NCI-H1694 (cell line): ENCODE data around the gene PLEKHA7.
"Not testable (repeated sequence)": the region's sequence is repeated elsewhere in the genome, so short reads cannot be mapped to it uniquely, and the experiment has no call there.

Experiments used
- DNase-seq: peaks from one replicate; lab custom pipeline; 2025; lab: John Stamatoyannopoulos, UW

The PLEKHA7 gene

GRCh38 chr11:17010851-17011420 lies 3.3 kb downstream of the PLEKHA7 start:
- no peak for DNase-seq

DNA sequence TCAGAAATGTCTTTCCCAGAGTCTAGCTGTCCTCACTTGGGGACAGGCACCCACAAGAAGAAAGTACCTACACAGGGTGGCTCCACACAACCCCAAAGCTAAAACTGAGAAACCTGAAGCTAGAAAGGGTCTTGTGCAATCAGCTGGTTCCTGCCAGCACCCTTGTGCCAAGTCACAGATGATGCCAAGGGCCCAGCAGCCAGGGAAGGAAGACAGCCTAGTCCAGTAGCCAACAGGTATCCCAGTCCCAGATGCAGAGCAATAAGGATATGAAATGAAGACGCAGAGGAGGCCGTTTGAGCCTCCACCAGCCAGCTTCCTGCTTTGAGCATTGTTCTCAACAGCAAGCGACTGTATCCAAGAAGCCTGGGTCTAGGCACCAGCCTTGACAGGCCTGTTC lies 6.1 kb downstream of the PLEKHA7 start:
- no peak for DNase-seq

DNA sequence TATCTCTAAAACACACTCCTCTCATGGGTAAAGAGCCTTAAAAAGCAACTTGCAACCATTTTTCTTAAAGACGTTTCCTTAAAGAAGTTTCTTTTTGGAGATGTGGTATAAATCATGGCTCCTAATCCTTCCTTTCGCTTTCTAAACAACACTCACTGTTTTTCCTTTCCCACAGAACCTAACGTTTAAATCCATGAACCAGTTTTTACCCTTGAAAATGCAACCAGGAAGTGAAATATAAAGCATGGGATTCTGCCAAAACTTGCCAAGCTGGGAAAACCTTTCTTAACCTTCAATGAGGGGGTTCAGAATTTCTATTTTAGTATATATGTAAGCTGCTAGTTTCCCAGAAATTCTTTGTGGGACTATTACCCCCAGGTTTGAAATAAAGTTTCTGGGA lies 8.6 kb downstream of the PLEKHA7 start:
- DNase-seq, result no peak

GRCh38 chr11:17004486-17005148 lies 9.6 kb downstream of the PLEKHA7 start:
- DNase-seq, result no peak

- no peak for DNase-seq
Measured at GRCh38 chr11:17003426-17003825, 10.8 kb downstream of the PLEKHA7 start.

GRCh38 chr11:17002543-17002942 lies 11.7 kb downstream of the PLEKHA7 start:
- DNase-seq, result no peak

DNA sequence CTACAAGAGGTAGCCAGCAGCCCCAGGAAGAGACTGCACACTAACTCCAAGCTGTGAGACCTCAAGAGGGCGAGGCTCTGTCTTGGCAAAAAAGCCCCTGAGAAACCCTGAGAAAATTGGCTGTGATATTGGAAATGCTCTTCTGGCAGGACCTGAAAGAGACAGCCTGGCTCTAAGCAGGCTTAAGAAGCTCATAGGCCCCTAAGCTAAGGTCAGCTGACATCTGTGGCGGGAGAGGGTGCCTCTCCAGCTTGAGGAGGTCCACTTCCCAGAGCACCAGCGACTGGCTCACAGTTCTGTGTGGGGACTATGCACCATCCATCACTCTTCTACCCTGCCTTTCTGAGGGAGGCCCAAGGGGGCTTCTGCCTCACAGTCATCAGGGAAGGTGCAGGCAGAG lies 12.4 kb downstream of the PLEKHA7 start:
- DNase-seq, result no peak

GRCh38 chr11:17000987-17001386 lies 13.2 kb downstream of the PLEKHA7 start:
- no peak for DNase-seq

DNA sequence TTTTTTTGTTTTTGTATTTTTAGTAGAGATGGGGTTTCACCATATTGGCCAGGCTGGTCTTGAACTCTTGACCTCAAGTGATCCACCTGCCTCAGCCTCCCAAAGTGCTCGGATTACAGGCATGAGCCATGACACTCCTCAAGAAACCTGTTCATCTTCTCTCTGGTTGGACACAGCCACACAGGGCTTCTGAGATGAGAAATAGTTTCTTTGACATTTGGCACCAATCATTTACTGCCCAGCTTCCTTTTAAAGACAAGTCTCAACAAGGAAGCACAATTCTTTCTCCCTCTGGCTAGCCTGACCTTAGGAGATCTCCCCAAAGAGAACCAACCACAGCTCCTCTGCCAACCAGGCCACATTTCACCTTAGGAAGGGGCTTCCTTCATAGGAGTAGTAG lies 14.0 kb downstream of the PLEKHA7 start:
- DNase-seq, result not testable (repeated sequence)

GRCh38 chr11:16999116-16999515 lies 15.1 kb downstream of the PLEKHA7 start:
- DNase-seq, result no peak

- DNase-seq, result no peak
Measured at GRCh38 chr11:16997624-16998023, 16.6 kb downstream of the PLEKHA7 start.

DNA sequence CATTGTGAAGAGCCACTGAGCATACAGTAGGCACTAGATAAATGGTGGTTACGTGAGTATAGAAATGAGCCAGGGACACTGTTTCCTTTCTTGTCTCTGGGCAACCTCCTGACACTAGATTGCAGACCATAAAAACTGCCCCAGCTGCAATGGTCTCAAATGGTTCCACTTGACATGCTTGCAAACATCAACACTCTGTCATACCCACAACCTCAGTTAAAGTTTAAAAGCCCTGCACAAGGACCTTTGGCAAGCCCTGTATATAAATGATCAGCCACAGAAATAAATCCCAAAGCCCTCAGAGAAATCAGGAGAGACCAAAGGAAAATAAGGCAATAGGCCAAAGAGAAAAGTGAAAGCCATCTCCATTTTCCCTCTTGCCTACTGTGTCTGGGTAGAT lies 20.7 kb downstream of the PLEKHA7 start:
- DNase-seq, result no peak

GRCh38 chr11:16992846-16993245 lies 21.4 kb downstream of the PLEKHA7 start:
- DNase-seq, result no peak

DNA sequence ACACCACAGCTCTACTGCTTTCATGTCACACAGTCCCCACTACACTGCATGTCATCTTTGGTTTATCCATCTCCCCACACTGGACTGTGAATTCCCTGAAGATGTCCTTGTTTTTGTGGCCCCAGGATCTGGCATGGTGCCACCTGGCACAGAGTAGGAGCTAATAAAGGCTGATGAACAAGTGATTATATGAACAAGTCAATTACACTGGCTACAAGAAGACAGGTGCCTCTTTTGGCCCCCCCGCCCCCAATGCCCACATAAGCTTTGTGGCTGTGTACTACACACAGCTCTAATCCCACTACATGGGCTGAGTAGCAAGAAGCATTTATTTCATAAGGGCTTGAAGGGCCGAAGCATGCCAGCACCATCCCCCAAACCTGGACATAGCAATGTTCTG lies 24.7 kb downstream of the PLEKHA7 start:
- no peak for DNase-seq

DNA sequence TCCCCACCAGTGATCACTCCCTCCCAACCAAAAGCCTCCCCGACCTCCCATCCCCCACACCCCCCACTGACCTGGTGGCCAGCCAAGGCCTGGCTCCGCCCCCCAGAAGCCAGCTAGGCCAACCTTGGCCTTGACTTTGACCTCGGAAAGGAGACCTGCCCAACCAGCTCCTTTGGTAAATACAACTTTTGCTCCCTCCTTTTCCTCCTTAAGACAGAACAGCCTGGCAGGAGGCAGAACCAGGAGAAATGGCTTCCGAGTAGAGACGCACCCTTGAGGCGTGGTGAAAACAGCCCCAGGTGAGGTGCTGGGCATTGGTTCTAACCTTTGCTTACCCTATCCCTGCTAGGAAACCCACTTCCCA lies 27.0 kb downstream of the PLEKHA7 start:
- DNase-seq, result no peak

DNA sequence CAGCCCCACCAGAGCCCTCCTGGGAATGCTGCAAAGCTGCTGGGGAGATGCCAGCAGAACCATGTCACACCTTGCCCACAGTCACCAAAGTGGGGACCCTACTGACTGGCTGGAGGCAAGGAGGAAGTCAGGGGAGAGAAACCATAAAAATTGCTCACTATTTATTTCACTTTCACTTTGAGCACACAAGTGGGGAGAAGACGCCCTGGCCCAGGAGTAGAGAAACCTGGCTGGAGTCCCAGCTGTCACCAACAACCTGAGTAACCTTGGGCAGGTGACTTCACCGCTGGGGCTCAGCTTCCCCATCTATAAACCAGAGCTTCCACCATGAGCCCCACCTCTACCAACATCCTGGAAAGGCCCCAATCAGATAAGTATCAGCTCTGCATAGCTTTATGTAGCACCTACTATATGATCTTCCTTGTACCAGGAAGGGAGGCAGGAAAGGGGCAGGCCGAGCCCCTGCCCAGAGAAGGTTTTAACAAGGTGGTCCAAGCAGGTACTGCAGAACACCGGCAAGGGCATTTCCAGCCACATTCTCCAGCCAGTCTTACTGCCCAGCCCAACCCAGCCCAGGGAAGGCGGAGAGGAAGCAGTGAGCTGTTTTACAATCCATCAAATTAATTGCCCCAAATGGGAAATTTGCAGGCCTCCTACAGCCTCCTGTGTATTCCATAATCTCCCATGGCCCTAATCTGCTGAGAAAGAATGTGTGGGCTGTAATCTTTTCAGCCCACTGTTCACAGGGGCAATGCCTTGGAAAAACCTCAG lies 27.6 kb downstream of the PLEKHA7 start:
- no peak for DNase-seq

GRCh38 chr11:16985297-16985696 lies 28.9 kb downstream of the PLEKHA7 start:
- no peak for DNase-seq

DNA sequence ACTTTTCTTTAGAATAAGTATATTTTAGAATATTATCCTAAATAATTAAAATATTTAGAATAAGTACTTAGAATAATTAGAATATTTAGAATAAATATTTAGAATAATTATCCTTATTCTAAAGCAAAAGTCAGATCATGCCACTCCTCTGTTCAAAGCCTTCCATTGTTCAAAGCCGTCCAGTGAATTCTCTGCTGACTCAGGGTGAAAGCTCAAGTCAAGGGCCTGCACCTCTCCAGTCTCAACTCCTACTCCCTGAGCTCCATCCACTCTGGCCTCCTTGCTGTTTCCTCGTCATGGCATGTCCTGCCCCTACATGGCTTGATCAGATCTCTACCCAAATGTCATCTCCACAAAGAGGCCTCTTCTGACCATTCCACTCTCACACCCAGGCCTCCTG lies 30.0 kb downstream of the PLEKHA7 start:
- DNase-seq, result no peak

DNA sequence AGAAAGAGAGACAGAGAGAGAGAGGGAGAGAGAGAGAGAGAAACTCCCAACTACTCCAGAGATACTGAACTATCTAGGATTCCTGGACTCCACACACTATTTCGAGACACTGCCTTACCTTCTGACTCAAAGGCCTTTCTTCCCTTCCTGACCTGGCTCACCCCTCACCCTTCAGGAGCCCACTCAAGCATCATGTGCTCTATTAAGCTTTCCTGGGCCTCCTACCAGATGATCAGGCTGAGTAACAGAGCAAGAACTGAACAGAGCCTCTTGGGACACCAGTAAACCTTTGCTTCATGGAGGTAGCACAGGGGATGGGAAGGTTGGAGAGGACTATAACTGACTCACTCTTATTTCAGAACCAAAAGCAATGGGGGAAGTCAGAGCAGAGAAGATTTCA lies 31.4 kb downstream of the PLEKHA7 start:
- DNase-seq, result no peak

GRCh38 chr11:16982256-16982671 lies 31.9 kb downstream of the PLEKHA7 start:
- DNase-seq, result no peak

- DNase-seq, result no peak
Measured at GRCh38 chr11:16981651-16982194, 32.5 kb downstream of the PLEKHA7 start.

DNA sequence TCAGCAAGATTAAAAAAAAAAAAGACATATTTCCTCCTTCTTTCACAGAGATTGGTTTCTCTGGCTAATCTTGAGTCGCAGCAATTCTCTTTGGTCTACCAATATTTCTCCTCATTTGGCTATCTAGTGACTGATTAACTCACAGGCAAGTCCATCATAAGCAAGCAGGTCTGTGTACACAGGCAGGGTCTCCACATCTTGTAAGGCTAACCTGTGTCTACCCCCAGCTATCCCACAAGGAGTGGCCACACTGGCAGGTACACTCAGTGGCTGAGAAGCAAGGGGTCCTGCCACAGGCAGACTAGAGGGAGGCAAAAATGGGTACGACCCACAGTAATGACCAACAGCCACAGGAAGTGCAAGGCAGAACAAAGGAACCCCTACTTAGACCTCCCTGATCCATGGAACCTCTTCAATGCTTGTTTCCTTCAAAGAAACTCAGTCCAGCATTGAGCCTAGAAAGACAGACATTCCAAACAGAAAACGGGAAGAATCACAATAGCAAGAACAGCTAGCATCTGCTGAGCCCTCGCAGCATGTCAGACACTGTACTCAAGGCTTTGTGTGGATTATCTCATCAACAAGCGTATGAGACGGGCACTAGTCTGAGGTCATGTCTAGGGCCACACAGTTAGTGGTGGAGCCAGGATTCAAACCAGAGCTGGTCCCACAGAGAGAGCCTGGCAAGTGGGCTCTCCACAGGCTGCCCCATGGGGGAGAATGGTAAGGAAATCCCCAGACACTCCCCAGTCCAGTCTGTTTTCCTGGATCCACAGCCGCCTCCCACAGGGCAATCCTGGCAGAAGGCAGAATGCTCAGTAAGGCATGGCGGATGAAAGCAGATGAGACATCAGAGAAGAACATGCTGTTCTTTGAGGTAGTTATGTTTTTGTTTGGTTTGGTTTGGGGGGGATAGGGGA lies 34.3 kb downstream of the PLEKHA7 start:
- no peak for DNase-seq
